Subcutaneous abdominal adipose tissue (tissue), 5 donors: ENCODE measurements around the gene FAM120A.

Experiments
- H3K27ac ChIP-seq: one replicate; pipeline ENCODE4 v1.7.0; 2013; ENCODE audit warnings: low read depth, mild to moderate bottlenecking, inconsistent platforms, low read length, moderate library complexity
- H3K27me3 ChIP-seq, 5 donors: one replicate each; pipeline ENCODE4 v1.7.0; 2013; ENCODE audit warnings: low read length in 5 of 5, inconsistent platforms in 1 of 5; ENCODE audit not compliant: control insufficient read depth in 5 of 5, insufficient read depth in 4 of 5
- H3K36me3 ChIP-seq, 5 donors: one replicate each; pipeline ENCODE4 v1.7.0; 2013; ENCODE audit warnings: low read length in 5 of 5; ENCODE audit not compliant: control insufficient read depth in 5 of 5, insufficient read depth in 5 of 5
- H3K4me1 ChIP-seq, 5 donors: one replicate each; pipeline ENCODE4 v1.7.0; 2013; ENCODE audit warnings: low read length in 5 of 5, mild to moderate bottlenecking in 3 of 5, moderate library complexity in 1 of 5; ENCODE audit not compliant: control insufficient read depth in 5 of 5, insufficient read depth in 5 of 5
- H3K4me3 ChIP-seq, 5 donors: one replicate each; pipeline ENCODE4 v1.7.0; 2013; ENCODE audit warnings: low read length in 5 of 5, low read depth in 1 of 5
- H3K9ac ChIP-seq, 5 donors: one replicate each; pipeline ENCODE4 v1.7.0; 2013; ENCODE audit warnings: low read length in 5 of 5, mild to moderate bottlenecking in 4 of 5, moderate library complexity in 3 of 5
- H3K9me3 ChIP-seq, 5 donors: one replicate each; pipeline ENCODE4 v1.7.0; 2013; ENCODE audit warnings: low read length in 5 of 5; ENCODE audit not compliant: control insufficient read depth in 5 of 5
- donor health status: healthy.
- donor health status: healthy.
- donor health status: healthy.
- donor health status: healthy.
- donor health status: healthy.

Gene FAM120A

DNA sequence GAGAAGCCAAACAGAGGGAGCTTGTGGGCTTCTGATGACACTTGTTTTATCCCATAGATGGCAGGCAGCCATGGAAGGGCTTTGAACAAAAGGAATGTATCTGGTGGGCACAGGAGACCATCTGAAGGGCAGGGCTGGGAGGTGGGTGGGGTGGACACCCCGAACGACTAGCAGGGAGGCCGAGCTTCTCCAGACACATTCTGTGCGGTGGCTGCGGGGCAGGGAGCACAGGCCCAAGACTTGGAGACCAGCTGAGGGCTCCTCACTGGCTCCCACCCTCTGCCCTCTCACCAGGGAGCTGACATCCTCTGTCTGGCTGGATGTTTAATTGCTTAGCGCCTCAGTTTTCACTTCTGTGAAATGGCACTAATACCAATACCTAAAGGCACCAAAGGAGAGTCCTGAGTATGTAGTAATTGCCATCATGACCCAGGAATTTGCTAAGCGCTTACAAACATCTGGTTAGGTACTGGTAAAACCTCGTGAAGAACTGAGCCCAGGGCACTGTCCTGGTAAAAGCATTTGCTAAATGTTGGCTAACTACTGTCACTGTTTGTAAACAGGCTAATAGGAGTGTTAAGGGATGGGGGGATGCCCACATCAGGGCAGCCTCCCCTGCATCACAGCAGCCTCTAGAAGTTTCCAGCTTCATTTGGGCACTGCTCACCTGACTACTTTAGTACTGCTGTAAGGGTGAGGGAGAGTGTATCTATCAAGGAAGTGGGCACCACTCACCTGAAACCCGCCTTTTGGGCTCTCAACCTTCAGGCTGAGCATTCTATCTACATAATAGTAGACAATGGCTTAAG is 122.8 kb downstream of the FAM120A start:
- Histone ChIP-seq H3K4me1 (peaks cover 0 to 36% (median 30%) of the 10 kb centered on the region in 5 donors), H3K36me3 (no peaks in the 10 kb centered on the region), H3K9me3 (peaks cover 0 to 7% (median 0%) of the 10 kb centered on the region in 5 donors), H3K27ac (no peak overlapping the region), H3K27me3 (no peaks in the 10 kb centered on the region), H3K4me3 (no peak overlapping the region), H3K9ac (peak overlapping the region in 1 of 5 donors; percentile 88)

- H3K36me3 ChIP-seq: no peaks in the 10 kb centered on the region
- peaks cover 0 to 42% (median 36%) of the 10 kb centered on the region in 5 donors for H3K4me1 ChIP-seq
- H3K27me3 ChIP-seq: no peaks in the 10 kb centered on the region
- peak overlapping the region; percentile 67 to 84 (median 78) for H3K4me3 ChIP-seq
- peaks cover 0 to 7% (median 0%) of the 10 kb centered on the region in 5 donors for H3K9me3 ChIP-seq
- peak overlapping the region in 4 of 5 donors; percentile 78 to 90 (median 87) for H3K9ac ChIP-seq
- peak overlapping the region; percentile 90 for H3K27ac ChIP-seq
Observed at GRCh38 chr9:93574900-93575795, 123.7 kb downstream of the FAM120A start.

DNA sequence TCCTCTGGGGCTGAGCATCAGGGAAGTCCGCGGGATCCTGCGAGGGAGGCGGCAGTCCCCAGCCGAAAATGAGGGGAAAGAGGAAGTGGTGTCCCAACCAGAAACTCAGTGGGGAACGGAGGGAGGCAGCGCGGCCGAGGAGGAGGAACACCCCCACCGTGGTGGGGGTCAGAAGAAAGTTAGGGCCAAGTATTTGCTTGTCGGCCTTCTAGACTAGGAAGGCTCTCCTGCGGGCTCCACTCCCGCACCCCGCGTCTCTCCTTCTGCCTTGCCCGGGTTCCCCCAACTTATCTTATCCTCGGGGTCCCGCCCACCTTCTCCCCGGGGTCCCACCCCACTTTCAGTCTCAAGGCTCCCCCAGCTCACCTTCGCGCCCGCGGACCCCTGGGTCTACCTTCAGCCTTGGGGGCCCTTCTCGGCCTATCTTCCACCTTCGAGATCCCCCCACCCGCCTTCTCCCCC is 124.3 kb downstream of the FAM120A start:
- H3K27me3 ChIP-seq: no peaks in the 10 kb centered on the region
- peaks cover 2 to 49% (median 43%) of the 10 kb centered on the region in 5 donors for H3K4me1 ChIP-seq
- H3K27ac ChIP-seq: peak overlapping the region; percentile 90

GRCh38 chr9:93576258-93577077 is 125.0 kb downstream of the FAM120A start, which contains the start of gene PHF2:
Gene PHF2 (plus strand): TSS chr9:93576584. CDS start chr9:93576774, 190 bp downstream.
- Histone ChIP-seq H3K9me3 (no peaks in the 10 kb centered on the region), H3K4me1 (peaks cover 2 to 56% (median 47%) of the 10 kb centered on the region in 5 donors), H3K27me3 (no peaks in the 10 kb centered on the region), H3K4me3 (peak within 1 kb of the TSS; percentile 69 to 84 (median 79)), H3K27ac (peak within 1 kb of the TSS; percentile 90), H3K9ac (peak within 1 kb of the TSS; percentile 68 to 90 (median 86)), H3K36me3 (no peaks in the 10 kb centered on the region)

More for the DNA sequence above, 124.3 kb downstream of the FAM120A start:
- Histone ChIP-seq H3K9ac (peak overlapping the region in 4 of 5 donors; percentile 78 to 90 (median 87)), H3K9me3 (peaks cover 0 to 6% (median 0%) of the 10 kb centered on the region in 5 donors), H3K36me3 (no peaks in the 10 kb centered on the region), H3K4me3 (peak overlapping the region; percentile 67 to 84 (median 78))

DNA sequence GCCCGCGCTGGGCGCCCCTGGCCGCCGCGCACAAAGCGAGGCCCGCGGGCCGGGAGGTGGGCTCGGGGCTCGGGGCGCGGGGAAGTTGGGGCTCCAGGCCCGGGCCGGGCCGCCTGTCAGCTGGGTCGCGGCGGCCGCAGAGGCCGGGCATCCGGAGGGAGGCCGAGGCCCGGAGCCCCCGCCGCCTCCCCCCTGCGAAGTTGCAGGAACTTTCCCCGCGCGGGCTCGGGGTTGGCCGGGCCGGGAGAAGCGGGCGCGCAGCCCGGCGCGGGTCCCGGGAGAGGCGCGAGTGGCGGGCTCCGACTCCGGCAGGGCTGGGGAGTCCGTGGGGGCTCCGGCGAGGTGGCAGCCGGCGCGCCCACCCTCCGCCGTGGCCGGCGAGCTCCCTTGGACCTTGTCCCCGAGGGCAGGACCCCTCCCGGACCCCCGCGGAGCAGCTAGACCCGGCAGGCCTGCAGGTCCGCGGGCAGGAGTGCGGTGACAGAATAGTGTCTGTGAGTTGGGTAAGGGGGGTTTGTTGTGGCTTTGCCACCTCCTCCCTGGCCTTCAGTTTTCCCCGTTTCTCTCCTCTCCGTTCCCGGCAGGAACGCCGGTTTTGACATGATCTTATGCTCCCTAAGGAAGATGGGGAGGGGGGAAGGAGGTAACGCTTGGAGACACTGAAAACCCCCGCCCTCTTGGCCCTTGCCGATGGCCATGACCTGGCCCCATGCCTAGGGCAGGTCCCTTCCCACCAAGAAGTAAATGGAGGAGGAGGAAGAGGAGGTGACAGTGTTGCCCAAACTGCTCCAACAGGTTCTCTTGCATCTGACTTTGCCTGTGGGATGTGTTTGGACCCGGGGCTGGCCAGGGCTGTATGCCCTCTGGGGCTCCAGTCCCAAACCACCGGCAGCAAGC is 125.8 kb downstream of the FAM120A start:
- no peaks in the 10 kb centered on the region for H3K27me3 ChIP-seq
- peak overlapping the region; percentile 42 for H3K27ac ChIP-seq
- H3K36me3 ChIP-seq: no peaks in the 10 kb centered on the region
- peak overlapping the region; percentile 69 to 82 (median 79) for H3K4me3 ChIP-seq
- no peaks in the 10 kb centered on the region for H3K9me3 ChIP-seq
- peak overlapping the region; percentile 66 to 85 (median 73) for H3K9ac ChIP-seq
- peaks cover 2 to 64% (median 53%) of the 10 kb centered on the region in 5 donors for H3K4me1 ChIP-seq

DNA sequence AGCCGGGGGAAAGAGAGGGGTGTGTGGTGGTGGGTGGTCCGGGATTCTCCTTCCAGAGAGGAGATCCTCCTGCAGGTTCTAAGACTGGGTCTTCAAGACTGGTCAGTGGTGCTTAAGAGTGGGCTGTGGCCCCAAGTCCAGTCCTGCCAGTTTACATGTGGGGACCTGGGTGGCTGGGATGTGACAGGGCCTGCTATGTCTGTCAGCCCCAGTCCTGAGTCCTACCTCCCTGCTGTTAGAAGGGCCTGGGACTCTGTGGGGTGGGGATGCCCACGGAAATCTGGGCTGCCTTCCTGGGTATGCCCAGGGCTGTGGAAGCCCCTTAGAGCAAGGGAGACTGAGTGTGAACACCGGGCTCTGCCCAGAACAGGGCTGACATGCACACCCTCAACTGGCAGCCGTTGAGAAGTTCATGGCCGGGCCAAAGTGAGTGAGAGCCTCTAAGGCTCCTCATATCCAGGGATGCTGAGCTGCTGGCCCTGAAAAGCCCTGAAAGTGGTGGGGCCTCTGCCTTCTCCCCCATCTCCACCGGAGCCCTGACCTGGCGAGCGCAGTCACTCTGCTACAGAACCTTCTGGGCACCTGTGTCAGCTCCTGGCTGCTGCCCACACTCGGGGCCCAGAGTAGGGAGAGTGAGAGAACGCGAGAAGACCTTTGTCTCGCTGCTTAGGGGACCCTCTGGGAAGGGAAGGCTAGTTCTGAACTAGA is 126.6 kb downstream of the FAM120A start:
- Histone ChIP-seq H3K4me3 (peak overlapping the region; percentile 69 to 82 (median 79)), H3K9ac (peak overlapping the region in 4 of 5 donors; percentile 66 to 85 (median 78)), H3K27ac (peak overlapping the region; percentile 42), H3K27me3 (no peaks in the 10 kb centered on the region), H3K4me1 (peaks cover 2 to 68% (median 55%) of the 10 kb centered on the region in 5 donors), H3K9me3 (no peaks in the 10 kb centered on the region), H3K36me3 (no peaks in the 10 kb centered on the region)

GRCh38 chr9:93578844-93579243 is 127.4 kb downstream of the FAM120A start:
- peak overlapping the region in 1 of 5 donors; percentile 41 for H3K9ac ChIP-seq
- no peak overlapping the region for H3K27ac ChIP-seq
- no peaks in the 10 kb centered on the region for H3K27me3 ChIP-seq
- no peaks in the 10 kb centered on the region for H3K9me3 ChIP-seq
- no peaks in the 10 kb centered on the region for H3K36me3 ChIP-seq
- no peak overlapping the region for H3K4me3 ChIP-seq
- H3K4me1 ChIP-seq: peaks cover 2 to 68% (median 55%) of the 10 kb centered on the region in 5 donors

- no peaks in the 10 kb centered on the region for H3K36me3 ChIP-seq
- no peak overlapping the region for H3K4me3 ChIP-seq
- peaks cover 2 to 62% (median 52%) of the 10 kb centered on the region in 5 donors for H3K4me1 ChIP-seq
- no peaks in the 10 kb centered on the region for H3K27me3 ChIP-seq
- H3K9me3 ChIP-seq: no peaks in the 10 kb centered on the region
- H3K9ac ChIP-seq: peak overlapping the region in 1 of 5 donors; percentile 22
- H3K27ac ChIP-seq: peak overlapping the region; percentile 35
Observed at GRCh38 chr9:93579711-93580516, 128.4 kb downstream of the FAM120A start.
